ENCODE measurements around the gene SLC17A4.

GRCh38 chr6:25745836-25746235 is 8.7 kb upstream of the SLC17A4 start:
- TF ChIP-seq EZH2 (IDR thresholded peaks at IDR 0.05; ENCODE audit: insufficient read depth, poor library complexity, severe bottlenecking) = no peak
- TF ChIP-seq EZH2phosphoT487 (IDR thresholded peaks at IDR 0.05; ENCODE audit: insufficient read depth, low read depth) = no peak

Measured in GM23248 (cell line).